Measurements from ENCODE around the gene TSC2.
"Not testable (repeated sequence)": the region's sequence is repeated elsewhere in the genome, so short reads cannot be mapped to it uniquely, and the experiment has no call there.

The TSC2 gene

DNA sequence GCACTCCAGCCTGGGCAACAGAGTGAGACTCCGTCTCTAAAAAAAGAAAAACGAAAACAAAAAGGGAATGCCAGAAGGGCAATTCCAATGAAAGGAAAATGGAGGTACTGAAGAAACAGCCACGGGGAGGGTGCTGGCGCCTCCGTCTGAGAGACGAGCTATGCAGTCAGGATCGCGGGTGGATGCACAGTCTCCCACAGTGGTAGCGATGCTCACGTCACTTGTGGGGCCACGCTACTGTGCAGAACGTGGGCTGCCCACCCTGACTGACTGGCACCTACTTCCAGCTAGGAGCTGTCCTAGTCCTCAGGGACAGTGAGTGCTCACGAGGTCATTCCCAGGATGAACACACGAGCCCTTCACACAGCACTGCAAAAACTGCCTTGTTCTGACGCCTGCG lies 53.8 kb downstream of the TSC2 start:
- DNase-seq (ENCODE audit: low read depth in 4 of 4, low spot score in 1 of 4) = not testable (repeated sequence)

- DNase-seq (ENCODE audit: low read depth in 4 of 4, low spot score in 1 of 4) = no peak
Measured at GRCh38 chr16:2102471-2102870, 54.7 kb downstream of the TSC2 start.

DNA sequence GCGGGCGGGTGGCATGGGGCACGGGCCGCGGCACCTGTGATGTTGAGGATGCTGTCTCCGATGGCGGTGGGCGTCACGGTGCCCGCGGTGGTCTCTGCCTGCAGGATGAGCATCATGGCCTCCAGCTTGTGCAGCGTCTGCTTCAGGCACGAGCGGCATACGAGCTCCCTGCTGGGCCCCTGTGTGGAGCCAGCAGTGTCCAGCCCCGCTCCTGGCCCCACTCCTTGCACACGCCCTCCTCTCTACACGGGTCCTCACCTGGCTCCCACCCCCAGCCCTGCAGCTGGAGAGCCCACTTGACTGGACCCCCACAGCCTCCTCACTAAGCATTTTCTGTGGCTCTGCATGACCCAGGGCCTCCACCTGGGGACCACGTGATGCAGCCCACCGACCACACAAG lies 56.7 kb downstream of the TSC2 start:
- DNase-seq (ENCODE audit: low read depth in 4 of 4, low spot score in 1 of 4) = not testable (repeated sequence)

DNA sequence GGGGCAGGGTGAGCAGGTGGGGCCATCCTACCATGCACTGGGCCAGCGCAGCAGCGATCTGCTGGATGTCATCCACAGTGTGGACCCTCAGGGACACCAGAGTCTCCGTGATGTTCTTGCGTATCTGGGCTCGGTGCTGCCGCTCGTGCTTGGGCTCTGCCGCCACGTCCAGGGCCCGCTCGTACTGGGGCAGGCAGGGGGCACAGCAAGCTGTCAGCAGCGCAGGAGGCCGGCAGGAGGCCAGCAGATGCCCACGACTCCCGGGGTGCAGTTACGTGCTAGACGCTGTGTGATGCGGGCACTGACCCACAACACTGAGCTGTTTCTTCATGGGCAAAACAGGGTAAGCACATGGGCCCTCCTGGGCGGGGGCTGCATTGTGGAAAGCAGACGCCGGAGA lies 57.5 kb downstream of the TSC2 start:
- DNase-seq (ENCODE audit: low read depth in 4 of 4, low spot score in 1 of 4) = not testable (repeated sequence)

DNA sequence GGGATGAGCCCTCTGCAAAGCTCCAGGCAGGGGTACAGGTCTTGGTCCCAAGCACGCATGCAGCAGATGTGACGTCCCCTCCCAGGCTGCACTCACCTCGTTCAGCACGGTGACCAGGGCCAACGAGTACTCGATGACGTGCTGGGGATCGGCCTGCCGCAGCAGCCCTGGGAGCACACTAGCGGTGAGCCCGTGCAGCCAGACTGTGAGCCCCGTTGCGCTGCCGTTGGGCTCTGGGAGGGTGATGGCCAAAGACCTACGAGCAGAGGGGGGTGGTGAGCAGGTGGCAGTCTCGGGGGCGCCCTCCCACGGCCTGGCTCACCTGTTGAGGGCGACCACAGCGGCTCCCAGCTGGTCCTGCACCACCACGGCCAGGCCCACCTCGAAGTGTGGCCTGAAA lies 58.0 kb downstream of the TSC2 start:
- not testable (repeated sequence) for DNase-seq (ENCODE audit: low read depth in 4 of 4, low spot score in 1 of 4)

DNA sequence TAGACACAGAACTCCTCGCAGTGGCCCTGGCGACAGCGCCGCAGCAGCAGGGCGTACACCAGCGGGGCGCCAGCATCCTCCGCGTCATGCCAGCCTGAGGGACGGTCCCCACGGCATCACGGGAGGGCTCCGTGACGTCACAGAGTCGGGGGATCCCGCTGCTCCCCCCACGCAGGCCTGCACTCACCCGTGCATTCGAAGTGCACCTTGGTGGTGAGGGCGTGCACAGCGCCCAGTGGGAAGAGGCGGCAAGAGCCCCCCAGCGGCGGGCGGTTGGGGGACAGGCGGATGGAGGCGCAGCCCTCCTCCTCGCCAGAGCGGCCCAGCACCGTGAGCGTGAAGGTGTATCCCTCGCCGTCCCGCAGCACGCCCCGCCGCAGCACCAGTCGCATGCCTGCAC lies 58.4 kb downstream of the TSC2 start:
- not testable (repeated sequence) for DNase-seq (ENCODE audit: low read depth in 4 of 4, low spot score in 1 of 4)

DNA sequence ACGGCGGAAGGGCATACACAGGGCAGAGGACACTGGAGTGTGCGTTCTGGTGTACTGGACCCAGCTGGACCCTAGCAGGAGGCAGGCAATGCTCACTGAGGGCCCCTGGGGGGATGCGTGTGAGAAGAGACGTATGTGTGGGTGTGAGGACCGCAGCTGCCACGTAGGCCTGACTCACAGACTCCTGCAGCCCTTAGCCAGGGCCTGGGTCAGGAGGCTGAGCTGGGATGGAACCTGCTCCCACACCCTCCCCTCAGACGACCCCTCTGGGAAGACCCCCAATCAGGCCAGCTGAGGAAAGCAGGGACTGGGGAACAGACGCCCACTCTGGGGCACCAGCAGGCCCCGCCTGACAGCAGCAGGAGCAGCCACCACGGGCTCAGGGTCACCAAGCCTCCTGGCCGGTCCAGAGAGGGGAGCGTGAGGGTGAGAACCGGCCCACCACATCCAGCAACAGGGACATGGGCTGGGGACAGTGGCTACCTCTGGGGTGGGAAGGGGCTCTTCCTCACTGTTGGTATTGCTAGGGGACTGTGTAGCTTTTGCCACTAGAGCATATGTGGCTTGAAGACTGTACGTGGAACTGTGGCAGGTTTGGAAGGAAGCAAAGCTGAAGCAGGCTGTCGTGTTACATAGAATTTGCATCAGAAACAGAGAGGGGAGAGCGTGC lies 59.5 kb downstream of the TSC2 start:
- DNase-seq (ENCODE audit: low read depth in 4 of 4, low spot score in 1 of 4) = not testable (repeated sequence)

- DNase-seq (ENCODE audit: low read depth in 4 of 4, low spot score in 1 of 4) = not testable (repeated sequence)
Measured at GRCh38 chr16:2107791-2108125, 60.0 kb downstream of the TSC2 start.

DNA sequence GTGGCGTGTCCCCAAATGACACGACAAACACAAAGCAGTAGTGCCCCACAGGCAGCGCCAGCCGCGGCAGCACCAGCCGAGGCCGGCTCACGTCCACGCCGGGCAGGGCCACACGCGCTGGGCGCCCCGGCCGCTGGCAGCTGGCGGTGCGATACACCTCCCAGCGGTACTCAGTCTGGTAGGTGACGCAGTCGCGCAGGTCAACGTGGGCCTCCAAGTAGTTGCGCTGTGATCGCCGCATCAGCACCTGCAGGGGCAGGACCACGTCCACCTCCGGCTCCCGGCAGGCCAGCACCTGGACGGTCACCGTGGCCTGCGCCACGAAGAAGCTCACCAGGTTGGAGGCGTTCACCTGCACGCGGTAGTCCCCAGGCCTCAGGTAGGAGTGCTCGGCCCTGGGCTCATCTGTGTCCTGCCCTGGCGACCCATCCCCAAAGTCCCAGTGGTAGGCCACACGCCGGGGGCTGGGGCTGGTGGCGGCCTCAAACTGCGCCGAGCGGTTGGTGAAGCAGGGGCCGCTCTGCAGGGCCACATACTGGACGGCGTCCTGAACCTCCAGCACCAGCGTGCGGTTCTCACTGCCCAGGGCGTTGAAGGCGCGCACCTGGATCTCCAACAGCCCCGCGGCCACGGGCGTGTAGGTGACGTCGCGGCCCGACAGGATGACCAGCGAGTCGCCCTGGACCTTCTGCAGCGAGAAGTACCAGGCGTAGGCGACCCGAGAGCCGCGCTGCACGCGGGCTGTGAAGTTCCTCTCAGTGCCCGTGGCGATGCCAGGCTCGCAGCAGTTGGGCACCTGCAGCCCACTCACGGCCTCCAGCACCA lies 60.9 kb downstream of the TSC2 start:
- DNase-seq (ENCODE audit: low read depth in 4 of 4, low spot score in 1 of 4) = not testable (repeated sequence)

GRCh38 chr16:2109271-2109580 lies 61.4 kb downstream of the TSC2 start:
- DNase-seq (ENCODE audit: low read depth in 4 of 4, low spot score in 1 of 4) = not testable (repeated sequence)

DNA sequence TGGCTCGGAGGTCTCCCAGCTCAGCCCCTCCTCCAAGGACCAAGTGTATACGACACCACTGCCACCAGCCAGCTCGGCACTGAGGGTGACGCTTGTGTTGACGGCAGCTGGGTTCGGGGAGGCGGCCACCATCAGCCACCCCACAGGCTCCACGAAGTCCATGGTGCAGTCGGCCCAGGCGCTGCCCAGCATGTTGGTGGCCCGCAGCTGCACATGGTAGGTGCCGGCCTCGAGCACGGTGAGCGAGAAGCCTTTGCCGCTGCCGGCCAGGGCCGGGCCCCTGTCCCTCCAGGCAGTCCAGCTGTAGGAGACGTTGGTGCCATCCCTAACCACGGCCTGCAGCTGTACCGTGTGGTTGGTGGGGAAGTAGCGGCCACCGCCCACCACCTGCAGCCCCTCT lies 62.1 kb downstream of the TSC2 start:
- not testable (repeated sequence) for DNase-seq (ENCODE audit: low read depth in 4 of 4, low spot score in 1 of 4)

DNA sequence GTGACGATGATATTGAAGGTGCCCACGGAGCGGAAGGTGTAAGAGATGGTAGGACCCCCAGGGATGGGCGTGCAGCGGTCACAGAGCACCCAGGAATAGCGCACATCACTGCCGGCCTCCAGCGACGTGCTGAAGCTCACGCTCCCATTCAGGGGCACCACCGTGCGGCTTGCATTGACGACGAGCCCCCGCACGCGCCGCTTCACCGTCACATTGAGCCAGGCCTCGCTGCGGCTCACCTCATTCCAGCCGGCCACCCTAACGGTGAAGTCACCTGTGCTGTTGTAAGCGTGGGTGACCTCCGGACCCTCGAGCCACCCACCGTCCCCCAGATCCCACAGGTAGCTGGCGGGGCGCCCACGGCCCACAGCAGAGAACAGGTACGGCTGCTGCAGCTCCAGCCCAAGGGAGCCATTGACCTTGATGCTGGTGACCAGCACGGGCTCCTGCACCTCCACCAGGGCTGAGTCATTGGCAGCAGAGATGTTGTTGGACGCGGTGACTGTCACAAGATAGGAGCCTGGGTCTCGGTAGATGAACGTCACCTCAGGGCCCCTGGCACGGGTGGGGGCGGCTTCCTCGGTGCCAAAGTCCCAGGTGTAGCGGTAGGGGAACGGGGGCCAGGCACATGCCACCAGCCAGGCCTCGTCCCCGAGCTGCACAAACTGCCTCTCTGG lies 62.7 kb downstream of the TSC2 start:
- DNase-seq (ENCODE audit: low read depth in 4 of 4, low spot score in 1 of 4) = not testable (repeated sequence)

- not testable (repeated sequence) for DNase-seq (ENCODE audit: low read depth in 4 of 4, low spot score in 1 of 4)
Measured at GRCh38 chr16:2111009-2111353, 63.2 kb downstream of the TSC2 start.

- not testable (repeated sequence) for DNase-seq (ENCODE audit: low read depth in 4 of 4, low spot score in 1 of 4)
Measured at GRCh38 chr16:2111412-2112335, 63.9 kb downstream of the TSC2 start.

GRCh38 chr16:2112539-2113106 lies 64.8 kb downstream of the TSC2 start:
- DNase-seq (ENCODE audit: low read depth in 4 of 4, low spot score in 1 of 4) = not testable (repeated sequence)

DNA sequence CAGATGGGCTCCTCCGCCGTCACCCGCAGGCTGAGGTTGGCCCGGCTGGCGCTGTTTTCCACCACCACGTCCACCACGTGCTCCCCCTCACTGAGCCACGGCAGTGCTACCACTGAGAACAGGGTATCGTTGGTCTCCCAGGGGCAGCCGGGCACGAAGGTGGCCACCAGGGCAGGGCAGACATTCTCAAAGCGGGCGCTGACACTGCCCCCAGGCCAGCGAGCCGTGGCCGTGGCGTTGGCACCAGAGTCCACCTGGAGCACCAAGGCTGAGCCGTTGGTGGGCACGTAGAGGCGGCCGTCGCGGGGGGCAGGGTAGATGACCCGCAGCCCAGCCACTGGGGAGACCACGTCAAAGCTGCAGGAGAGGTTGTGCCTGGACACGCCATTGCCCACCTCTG lies 66.4 kb downstream of the TSC2 start:
- not testable (repeated sequence) for DNase-seq (ENCODE audit: low read depth in 4 of 4, low spot score in 1 of 4)

- not testable (repeated sequence) for DNase-seq (ENCODE audit: low read depth in 4 of 4, low spot score in 1 of 4)
Measured at GRCh38 chr16:2114885-2115590, 67.3 kb downstream of the TSC2 start.

DNA sequence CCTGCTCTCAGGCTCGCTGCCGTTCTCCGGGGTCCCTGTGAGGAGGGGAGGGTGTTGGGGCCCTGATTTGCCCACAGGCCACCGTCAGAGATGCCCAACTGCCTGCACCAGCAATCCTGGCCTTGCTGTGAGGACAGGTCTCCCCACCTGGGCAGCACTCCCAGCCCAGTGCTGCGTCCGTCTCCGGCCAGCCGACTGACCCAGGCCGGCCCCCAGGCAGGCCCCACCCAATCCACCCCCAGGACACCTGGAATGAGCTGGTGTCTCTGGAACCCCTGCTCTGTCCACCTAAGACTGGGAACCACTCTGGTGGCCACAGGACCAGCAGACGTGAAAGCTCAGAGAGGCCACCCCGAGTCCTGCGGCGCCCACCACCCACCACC lies 67.8 kb downstream of the TSC2 start:
- no peak for DNase-seq (ENCODE audit: low read depth in 4 of 4, low spot score in 1 of 4)

- DNase-seq (ENCODE audit: low read depth in 4 of 4, low spot score in 1 of 4) = not testable (repeated sequence)
Measured at GRCh38 chr16:2116428-2116827, 68.6 kb downstream of the TSC2 start.

DNA sequence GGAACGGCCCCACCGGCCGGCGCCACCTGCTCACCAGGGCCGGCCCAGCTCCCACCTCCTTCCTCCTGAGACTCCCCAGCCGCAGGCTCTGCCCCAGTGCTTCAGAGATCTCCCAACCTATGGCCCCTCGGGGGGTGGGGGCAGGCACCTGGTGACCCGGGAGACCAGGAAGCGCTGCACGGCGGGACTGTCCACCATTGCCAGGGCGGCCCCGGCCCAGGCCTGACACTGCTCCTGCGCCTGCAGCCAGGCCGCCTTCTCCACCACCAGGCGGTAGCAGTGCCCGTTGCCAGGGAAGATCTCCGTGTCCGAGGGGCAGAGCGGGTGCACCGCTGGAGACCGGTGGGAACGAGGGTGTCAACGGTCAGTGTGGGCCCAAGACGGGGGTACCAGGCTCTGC lies 69.6 kb downstream of the TSC2 start:
- not testable (repeated sequence) for DNase-seq (ENCODE audit: low read depth in 4 of 4, low spot score in 1 of 4)
